Right cardiac atrium (tissue), 5 donors: ENCODE results near the gene HS3ST2. TPM values are rescaled to one million over a fixed set of nuclear protein-coding genes. Genes with fewer than 3 reads are reported as not detected.

Experiments used
- ATAC-seq, 2 donors: fragments of 200-7000 bp; cut with Tn5 transposase; one replicate each; pipeline versions ENCODE4 v1.8.0 to v1.9.1; 2020; ENCODE audit warnings: moderate library complexity in 2 of 2, mild to moderate bottlenecking in 1 of 2
- DNase-seq, 3 donors: peaks; one replicate each; pipeline ENCODE4 v3.0.0-alpha.2; 2020
- H3K27ac ChIP-seq: one replicate; pipeline ENCODE4 v1.5.1; 2013; ENCODE audit warnings: mild to moderate bottlenecking, low read length, control low read depth, moderate library complexity
- H3K27me3 ChIP-seq: one replicate; pipeline ENCODE4 v1.6.1; 2013; ENCODE audit not compliant: control insufficient read depth, insufficient read depth
- H3K4me1 ChIP-seq: one replicate; pipeline ENCODE4 v1.6.1; 2013; ENCODE audit warnings: low read length; ENCODE audit not compliant: control insufficient read depth, insufficient read depth
- H3K4me3 ChIP-seq: one replicate; pipeline ENCODE4 v1.5.1; 2013; ENCODE audit warnings: low read length, control low read depth
- H3K9me3 ChIP-seq: one replicate; pipeline ENCODE4 v1.6.1; 2013; ENCODE audit warnings: low read length; ENCODE audit not compliant: control insufficient read depth
- WGBS: extraction: QIAGEN DNeasy Blood & Tissue Kit; methylation state at CpG from one replicate; pipeline ENCODE4 v1.1.7; 2013; 5-methylcytosine and 5-hydroxymethylcytosine counted together
- intact Hi-C, 4 donors: fragments of 100-400 bp; cut with DNase I; formaldehyde crosslinking; loops; one replicate each; pipeline versions ENCODE4 v1.11.0 to v1.14.0; 2022 to 2023
- polyA plus RNA-seq: library from polyadenylated mRNA; stranded (reverse); fragments of 200-250 nt; gene quantifications from one replicate; pipeline ENCODE4 v1.2.3, GENCODE V29; 2013
- total RNA-seq, 4 donors: library from RNA; stranded (reverse); fragmentation: NEBNext Ultra II Directional; extraction: Animal tissue kit (Norgen Biotek cat#: 25700); gene quantifications; one replicate each; pipeline ENCODE4 v1.2.1, GENCODE V29; 2021
- donor health status: healthy with polysubstance abuse.
- donor health status: DM: no; HTN: yes; CAD: no.
- donor health status: DM: no; HTN: no; CAD: no.
- donor health status: DM: no; HTN: yes; CAD: no; lungs with severe emphysema.
- donor health status: DM: yes; HTN: yes; CAD: no.

The HS3ST2 gene
- total and polyA plus RNA-seq, 5 donors, result 0.24 to 2.5 (median 0.82) TPM

- WGBS, result 52% methylated on average over 5 of the region's 5 CpGs
- H3K27me3 ChIP-seq, result peaks cover 2% of the 10 kb centered on the region
- H3K27ac ChIP-seq, result no peak overlapping the region
- H3K9me3 ChIP-seq, result no peaks in the 10 kb centered on the region
- intact Hi-C loops, result loop anchor here in 1 of 4 donors (10.0 kb wide), 3 partner anchors 63 to 533 kb away; no protein-coding TSS in a partner anchor
- ATAC-seq (no peak), DNase-seq (no peak)
- no peaks in the 10 kb centered on the region for H3K4me1 ChIP-seq
- no peak overlapping the region for H3K4me3 ChIP-seq
Measured at GRCh38 chr16:22901563-22901962, 87.6 kb downstream of the HS3ST2 start.

GRCh38 chr16:22903716-22904115 is 89.8 kb downstream of the HS3ST2 start:
- H3K4me3 ChIP-seq, result no peak overlapping the region
- no peak overlapping the region for H3K27ac ChIP-seq
- no peaks in the 10 kb centered on the region for H3K4me1 ChIP-seq
- intact Hi-C loops, result loop anchor here in 1 of 4 donors (10.0 kb wide), 3 partner anchors 61 to 531 kb away; no protein-coding TSS in a partner anchor
- ATAC-seq (no peak), DNase-seq (no peak)
- 57% methylated on average over 2 of the region's 2 CpGs for WGBS
- H3K27me3 ChIP-seq, result peaks cover 2% of the 10 kb centered on the region
- H3K9me3 ChIP-seq, result no peaks in the 10 kb centered on the region

GRCh38 chr16:22912654-22913053 is 98.7 kb downstream of the HS3ST2 start:
- Histone ChIP-seq H3K27ac (no peak overlapping the region), H3K27me3 (no peaks in the 10 kb centered on the region), H3K4me1 (peaks cover 2% of the 10 kb centered on the region), H3K9me3 (no peaks in the 10 kb centered on the region), H3K4me3 (no peak overlapping the region)
- ATAC-seq (no peak), DNase-seq (no peak)
- intact Hi-C loops, result no loop called here
- WGBS, result 68% methylated on average over 7 of the region's 7 CpGs

GRCh38 chr16:22915003-22915402 is 101.0 kb downstream of the HS3ST2 start:
- Histone ChIP-seq H3K27me3 (no peaks in the 10 kb centered on the region), H3K4me3 (no peak overlapping the region), H3K27ac (no peak overlapping the region), H3K4me1 (peaks cover 2% of the 10 kb centered on the region), H3K9me3 (no peaks in the 10 kb centered on the region)
- ATAC-seq (no peak), DNase-seq (no peak)
- intact Hi-C loops, result no loop called here
- WGBS, result 89% methylated on average over 25 of the region's 25 CpGs

GRCh38 chr16:22923491-22923890 is 109.5 kb downstream of the HS3ST2 start:
- intact Hi-C loops, result no loop called here
- DNase-seq, result no peak

GRCh38 chr16:22924492-22924891 is 110.5 kb downstream of the HS3ST2 start:
- intact Hi-C loops, result no loop called here
- no peaks in the 10 kb centered on the region for H3K4me1 ChIP-seq
- no peaks in the 10 kb centered on the region for H3K27me3 ChIP-seq
- 55% methylated on average over 5 of the region's 5 CpGs for WGBS
- no peak overlapping the region for H3K27ac ChIP-seq
- no peak for DNase-seq
- no peak for ATAC-seq
- no peaks in the 10 kb centered on the region for H3K9me3 ChIP-seq
- H3K4me3 ChIP-seq, result no peak overlapping the region

More at GRCh38 chr16:22923491-22923890, 109.5 kb downstream of the HS3ST2 start:
- H3K9me3 ChIP-seq, result no peaks in the 10 kb centered on the region
- no peak for ATAC-seq
- H3K4me3 ChIP-seq, result no peak overlapping the region
- H3K27ac ChIP-seq, result no peak overlapping the region
- H3K4me1 ChIP-seq, result no peaks in the 10 kb centered on the region
- H3K27me3 ChIP-seq, result no peaks in the 10 kb centered on the region
- 72% methylated on average over 3 of the region's 3 CpGs for WGBS

GRCh38 chr16:22926105-22926751 is 112.3 kb downstream of the HS3ST2 start:
- Histone ChIP-seq H3K27ac (no peak overlapping the region), H3K9me3 (no peaks in the 10 kb centered on the region), H3K4me1 (no peaks in the 10 kb centered on the region), H3K4me3 (no peak overlapping the region), H3K27me3 (no peaks in the 10 kb centered on the region)
- WGBS, result 56% methylated on average over 10 of the region's 10 CpGs
- intact Hi-C loops, result no loop called here
- peak in 1 of 2 donors; percentile 52 for ATAC-seq
- no peak for DNase-seq

GRCh38 chr16:22927306-22927705 is 113.3 kb downstream of the HS3ST2 start:
- no peak for DNase-seq

GRCh38 chr16:22928882-22929435 is 115.0 kb downstream of the HS3ST2 start:
- Histone ChIP-seq H3K27me3 (no peaks in the 10 kb centered on the region), H3K4me1 (no peaks in the 10 kb centered on the region), H3K9me3 (no peaks in the 10 kb centered on the region), H3K27ac (no peak overlapping the region), H3K4me3 (no peak overlapping the region)
- no peak for DNase-seq
- intact Hi-C loops, result no loop called here
- ATAC-seq, result no peak
- WGBS, result 50% methylated on average over 5 of the region's 5 CpGs

More at GRCh38 chr16:22927306-22927705, 113.3 kb downstream of the HS3ST2 start:
- Histone ChIP-seq H3K4me3 (no peak overlapping the region), H3K27ac (no peak overlapping the region), H3K9me3 (no peaks in the 10 kb centered on the region), H3K4me1 (no peaks in the 10 kb centered on the region), H3K27me3 (no peaks in the 10 kb centered on the region)
- intact Hi-C loops, result no loop called here
- no peak for ATAC-seq
- 48% methylated on average over 3 of the region's 3 CpGs for WGBS

GRCh38 chr16:22929461-22929860 is 115.5 kb downstream of the HS3ST2 start:
- Histone ChIP-seq H3K27ac (no peak overlapping the region), H3K4me3 (no peak overlapping the region), H3K27me3 (no peaks in the 10 kb centered on the region), H3K4me1 (no peaks in the 10 kb centered on the region), H3K9me3 (no peaks in the 10 kb centered on the region)
- ATAC-seq, result no peak
- intact Hi-C loops, result no loop called here
- 57% methylated on average over 3 of the region's 3 CpGs for WGBS
- DNase-seq, result no peak

- Histone ChIP-seq H3K4me1 (no peaks in the 10 kb centered on the region), H3K9me3 (no peaks in the 10 kb centered on the region), H3K4me3 (no peak overlapping the region), H3K27ac (no peak overlapping the region), H3K27me3 (no peaks in the 10 kb centered on the region)
- 32% methylated on average over 8 of the region's 8 CpGs for WGBS
- intact Hi-C loops, result no loop called here
- DNase-seq (no peak), ATAC-seq (no peak)
Measured at GRCh38 chr16:22932032-22932771, 118.2 kb downstream of the HS3ST2 start.
